DOHH2 (cell line): ENCODE results near the gene SUMO1.

Experiments used
- H3F3A ChIP-seq: fragments of 200-600 bp; sonication (generic), shearing (Covaris generic); 2 replicates; pipeline ENCODE4 v1.6.0; 2016; ENCODE audit warnings: antibody characterized with exemption, mild to moderate bottlenecking; ENCODE audit not compliant: control insufficient read depth, insufficient read depth
- H3K27ac ChIP-seq: fragments of 200-600 bp; sonication (generic); 2 replicates; pipeline ENCODE4 v1.5.1; 2014; ENCODE audit warnings: low read depth, mild to moderate bottlenecking, low read length, moderate library complexity
- H3K27me3 ChIP-seq: fragments of 200-600 bp; sonication (generic); 2 replicates; pipeline ENCODE4 v1.6.1; 2014; ENCODE audit warnings: mild to moderate bottlenecking, low read length, mixed read lengths; ENCODE audit not compliant: control insufficient read depth
- H3K36me3 ChIP-seq: fragments of 200-600 bp; sonication (generic); 2 replicates; pipeline ENCODE4 v1.6.1; 2014; ENCODE audit warnings: mild to moderate bottlenecking, low read length, moderate library complexity, mixed read lengths; ENCODE audit not compliant: control insufficient read depth
- H3K4me1 ChIP-seq: fragments of 200-600 bp; sonication (generic); 2 replicates; pipeline ENCODE4 v1.6.1; 2014; ENCODE audit warnings: mild to moderate bottlenecking, low read length, mixed read lengths; ENCODE audit not compliant: control insufficient read depth
- H3K4me2 ChIP-seq: fragments of 200-600 bp; sonication (generic); 2 replicates; pipeline ENCODE4 v1.6.0; 2014; ENCODE audit warnings: mild to moderate bottlenecking, low read length, moderate library complexity
- H3K4me3 ChIP-seq: fragments of 200-600 bp; sonication (generic); 2 replicates; pipeline ENCODE4 v1.5.1; 2014; ENCODE audit warnings: mild to moderate bottlenecking, low read length, mixed read lengths
- H3K79me2 ChIP-seq: fragments of 200-600 bp; sonication (generic); 2 replicates; pipeline ENCODE4 v1.6.1; 2014; ENCODE audit warnings: mild to moderate bottlenecking, low read length, mixed read lengths; ENCODE audit not compliant: control insufficient read depth
- H3K9me2 ChIP-seq: fragments of 200-600 bp; sonication (generic); replicated peaks from 2 replicates; pipeline ENCODE4 v1.6.1; 2014; ENCODE audit warnings: mild to moderate bottlenecking, low read length, mixed read lengths; ENCODE audit not compliant: control insufficient read depth
- H3K9me3 ChIP-seq: fragments of 200-600 bp; sonication (generic); 2 replicates; pipeline ENCODE4 v1.6.1; 2014; ENCODE audit warnings: antibody characterized with exemption, low read length, mixed read lengths; ENCODE audit not compliant: control insufficient read depth, insufficient read depth
- H4K20me1 ChIP-seq: fragments of 200-600 bp; sonication (generic); 2 replicates; pipeline ENCODE4 v1.6.0; 2014; ENCODE audit warnings: low read depth, mild to moderate bottlenecking, antibody characterized with exemption, low read length, moderate library complexity; ENCODE audit not compliant: control insufficient read depth, insufficient read depth
- EZH2phosphoT487 ChIP-seq: fragments of 200-600 bp; sonication (generic); IDR thresholded peaks from 2 replicates; pipeline ENCODE4 v1.6.1; 2017; ENCODE audit warnings: borderline replicate concordance, mild to moderate bottlenecking, antibody characterized with exemption, low read length, moderate library complexity, mixed read lengths
- TF ChIP-seq, protein P1 (sequence below): fragments of 200-600 bp; sonication (generic); IDR thresholded peaks from one replicate; pipeline ENCODE4 v1.5.1; 2014; ENCODE audit warnings: antibody characterized with exemption, mild to moderate bottlenecking, low read depth, low read length; ENCODE audit not compliant: poor library complexity, severe bottlenecking

Gene SUMO1

DNA sequence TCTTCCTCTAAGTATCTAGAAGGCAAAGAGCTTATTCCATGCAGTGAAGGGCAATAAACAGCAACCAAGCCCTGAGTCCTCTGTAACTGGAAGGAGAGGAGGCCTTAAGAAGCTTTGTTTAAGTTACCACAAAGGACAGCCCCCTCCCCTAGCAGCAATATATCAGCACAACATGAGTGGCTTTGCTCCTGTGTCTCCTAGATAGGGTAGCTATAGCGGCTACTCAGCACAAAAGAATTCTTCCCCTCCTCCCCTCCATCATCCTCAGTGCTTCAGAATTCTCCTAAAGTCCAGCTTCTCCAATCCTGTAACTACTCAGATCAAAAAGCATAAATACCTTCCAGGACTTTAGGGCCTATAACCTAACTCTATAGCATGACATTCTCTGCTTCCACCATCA, 16.5 kb downstream of the SUMO1 start:
- H3K9me3 ChIP-seq = no peaks in the 10 kb centered on the region
- peaks cover 42% of the 10 kb centered on the region for H3K36me3 ChIP-seq
- no peak for TF ChIP-seq EZH2phosphoT487
- H3K9me2 ChIP-seq = no peaks in the 10 kb centered on the region
- no peaks in the 10 kb centered on the region for H3K4me1 ChIP-seq
- peaks cover 89% of the 10 kb centered on the region for H3K79me2 ChIP-seq
- H3K27me3 ChIP-seq = no peaks in the 10 kb centered on the region
- peaks cover 5% of the 10 kb centered on the region; the same call in 1 of the 2 replicates for H4K20me1 ChIP-seq
- H3K4me2 ChIP-seq = no peak overlapping the region
- no peak overlapping the region for H3K4me3 ChIP-seq
- no peaks in the 10 kb centered on the region for H3F3A ChIP-seq
- no peak overlapping the region for H3K27ac ChIP-seq

DNA sequence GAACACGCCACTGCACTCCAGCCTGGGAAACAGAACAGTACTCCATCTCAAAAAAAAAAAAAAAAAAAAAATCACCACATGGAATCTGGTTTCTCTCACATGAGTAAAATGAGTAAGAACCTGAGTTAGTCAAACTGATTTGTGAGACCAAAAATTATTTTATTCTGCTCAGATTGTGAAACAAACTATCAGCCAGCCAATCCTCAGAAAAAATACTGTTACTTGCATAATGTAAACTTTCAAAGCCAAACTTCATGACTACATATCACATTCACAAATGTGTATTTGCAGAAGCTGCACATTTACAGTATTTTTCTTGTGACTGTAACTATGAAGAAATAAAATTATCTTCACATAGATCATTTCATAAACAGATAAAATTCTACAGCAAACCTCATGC, 23.2 kb downstream of the SUMO1 start:
- 0 out of 2 replicates have a peak, but pooled peaks cover 3% of the 10 kb centered on the region for H4K20me1 ChIP-seq
- peaks cover 49% of the 10 kb centered on the region for H3K36me3 ChIP-seq
- H3K27ac ChIP-seq = no peak overlapping the region
- H3K9me2 ChIP-seq = no peaks in the 10 kb centered on the region
- no peak for TF ChIP-seq EZH2phosphoT487
- TF ChIP-seq, protein P1, sequence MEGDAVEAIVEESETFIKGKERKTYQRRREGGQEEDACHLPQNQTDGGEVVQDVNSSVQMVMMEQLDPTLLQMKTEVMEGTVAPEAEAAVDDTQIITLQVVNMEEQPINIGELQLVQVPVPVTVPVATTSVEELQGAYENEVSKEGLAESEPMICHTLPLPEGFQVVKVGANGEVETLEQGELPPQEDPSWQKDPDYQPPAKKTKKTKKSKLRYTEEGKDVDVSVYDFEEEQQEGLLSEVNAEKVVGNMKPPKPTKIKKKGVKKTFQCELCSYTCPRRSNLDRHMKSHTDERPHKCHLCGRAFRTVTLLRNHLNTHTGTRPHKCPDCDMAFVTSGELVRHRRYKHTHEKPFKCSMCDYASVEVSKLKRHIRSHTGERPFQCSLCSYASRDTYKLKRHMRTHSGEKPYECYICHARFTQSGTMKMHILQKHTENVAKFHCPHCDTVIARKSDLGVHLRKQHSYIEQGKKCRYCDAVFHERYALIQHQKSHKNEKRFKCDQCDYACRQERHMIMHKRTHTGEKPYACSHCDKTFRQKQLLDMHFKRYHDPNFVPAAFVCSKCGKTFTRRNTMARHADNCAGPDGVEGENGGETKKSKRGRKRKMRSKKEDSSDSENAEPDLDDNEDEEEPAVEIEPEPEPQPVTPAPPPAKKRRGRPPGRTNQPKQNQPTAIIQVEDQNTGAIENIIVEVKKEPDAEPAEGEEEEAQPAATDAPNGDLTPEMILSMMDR = no peak
- H3K27me3 ChIP-seq = no peaks in the 10 kb centered on the region
- H3F3A ChIP-seq = no peaks in the 10 kb centered on the region; the same call in 1 of the 2 replicates
- no peak overlapping the region for H3K4me3 ChIP-seq
- no peaks in the 10 kb centered on the region for H3K9me3 ChIP-seq
- no peak overlapping the region for H3K4me2 ChIP-seq
- peaks cover 52% of the 10 kb centered on the region for H3K79me2 ChIP-seq
- no peaks in the 10 kb centered on the region for H3K4me1 ChIP-seq

DNA sequence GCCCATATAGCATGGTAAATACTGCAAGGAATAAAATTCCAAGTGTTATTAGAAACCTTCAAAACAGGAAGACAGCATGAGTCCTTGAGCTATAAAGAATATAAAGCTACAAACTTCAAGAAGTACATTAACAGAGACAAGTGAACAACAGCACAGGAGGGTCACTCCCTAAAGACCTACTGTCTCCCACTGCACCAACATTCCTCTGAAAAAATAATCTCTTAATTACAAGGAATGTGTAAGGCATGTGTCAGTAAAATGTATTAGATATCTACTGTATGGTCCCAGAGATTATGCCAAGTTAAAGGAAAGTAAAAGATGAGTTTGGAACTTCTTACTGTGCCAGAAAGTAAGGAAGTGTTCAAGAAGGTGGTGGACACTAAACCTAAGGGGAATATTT, 29.9 kb downstream of the SUMO1 start:
- peaks cover 52% of the 10 kb centered on the region for H3K36me3 ChIP-seq
- peaks cover 7% of the 10 kb centered on the region for H3K4me1 ChIP-seq
- H3F3A ChIP-seq = peaks cover 4% of the 10 kb centered on the region; the same call in 1 of the 2 replicates
- H3K9me2 ChIP-seq = no peaks in the 10 kb centered on the region
- H3K4me3 ChIP-seq = no peak overlapping the region
- peaks cover 10% of the 10 kb centered on the region; the same call in 1 of the 2 replicates for H3K79me2 ChIP-seq
- TF ChIP-seq EZH2phosphoT487 = no peak
- no peaks in the 10 kb centered on the region for H4K20me1 ChIP-seq
- no peaks in the 10 kb centered on the region for H3K27me3 ChIP-seq
- H3K27ac ChIP-seq = no peak overlapping the region
- H3K4me2 ChIP-seq = no peak overlapping the region
- no peaks in the 10 kb centered on the region for H3K9me3 ChIP-seq

DNA sequence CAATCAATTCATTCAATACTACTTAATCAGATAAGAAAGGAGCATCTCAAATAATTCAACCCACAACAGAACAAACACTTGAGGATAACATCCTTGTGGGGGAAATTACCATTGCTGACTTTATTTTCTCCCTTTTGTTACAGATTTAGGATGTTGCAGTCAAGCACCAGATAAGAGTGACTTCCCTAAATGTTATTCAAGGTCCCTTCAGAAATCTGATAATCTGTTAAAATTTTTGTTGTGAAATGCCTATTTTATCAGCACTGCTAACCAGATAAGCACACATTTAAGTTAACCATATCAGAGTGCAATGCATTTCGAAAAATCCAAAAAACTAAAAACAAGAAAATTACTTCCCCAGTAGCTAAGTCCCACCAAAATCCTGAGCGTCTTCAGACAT, 33.5 kb downstream of the SUMO1 start:
- Histone ChIP-seq H4K20me1 (no peaks in the 10 kb centered on the region), H3K9me3 (no peaks in the 10 kb centered on the region), H3K27me3 (no peaks in the 10 kb centered on the region), H3K4me1 (peaks cover 7% of the 10 kb centered on the region), H3K9me2 (no peaks in the 10 kb centered on the region), H3K79me2 (no peaks in the 10 kb centered on the region), H3K4me3 (no peak overlapping the region), H3F3A (0 out of 2 replicates have a peak, but pooled peaks cover 4% of the 10 kb centered on the region), H3K36me3 (peaks cover 30% of the 10 kb centered on the region), H3K27ac (no peak overlapping the region), H3K4me2 (no peak overlapping the region)
- TF ChIP-seq, protein P1 = no peak
- no peak for TF ChIP-seq EZH2phosphoT487
